Stimulated activated naive B cell treated with anti-CD40 and anti-IgM and Interleukin-4, amounts not matched to agents 10 μg/mL and 1 μg/mL and 100 μg/mL, for 72 hours (primary cell): ENCODE measurements around the gene MCMBP.
"Not testable (repeated sequence)": the region's sequence is repeated elsewhere in the genome, so short reads cannot be mapped to it uniquely, and the experiment has no call there.

Experiments
- ATAC-seq, 2 donors: fragments of 150-1000 bp; cut with Tn5 transposase; replicated peaks; 2 replicates each; pipeline ENCODE4 v1.10.0; 2021; ENCODE audit warnings: moderate library complexity in 1 of 2
- DNase-seq: peaks from one replicate; pipeline ENCODE4 v3.0.0; 2021
- H3K27ac Mint-ChIP-seq: one replicate; pipeline ENCODE4 v1.8.0; 2022; ENCODE audit warnings: mild to moderate bottlenecking, mixed read lengths
- H3K27me3 Mint-ChIP-seq, 2 donors: one replicate each; pipeline ENCODE4 v1.8.0; 2022; ENCODE audit warnings: mixed read lengths in 2 of 2
- H3K36me3 Mint-ChIP-seq, 2 donors: one replicate each; pipeline ENCODE4 v1.8.0; 2022; ENCODE audit warnings: mixed read lengths in 2 of 2, mild to moderate bottlenecking in 1 of 2
- H3K4me1 Mint-ChIP-seq, 2 donors: one replicate each; pipeline ENCODE4 v1.8.0; 2022; ENCODE audit warnings: mixed read lengths in 2 of 2, mild to moderate bottlenecking in 1 of 2
- H3K4me3 Mint-ChIP-seq, 2 donors: one replicate each; pipeline ENCODE4 v1.8.0; 2022; ENCODE audit warnings: mild to moderate bottlenecking in 2 of 2, mixed read lengths in 2 of 2, moderate library complexity in 1 of 2
- H3K9me3 Mint-ChIP-seq, 2 donors: one replicate each; pipeline ENCODE4 v1.8.0; 2022; ENCODE audit warnings: mixed read lengths in 2 of 2, mild to moderate bottlenecking in 1 of 2

Gene MCMBP

GRCh38 chr10:119872610-119872859, at the start of gene MCMBP:
TSS of gene MCMBP (minus strand) at chr10:119872843. CDS start at chr10:119872584, 259 bp downstream.
- DNase-seq (no peak), ATAC-seq (no peak)
- peak within 1 kb of the TSS; percentile 90 to 94 for H3K4me3 Mint-ChIP-seq
- H3K9me3 Mint-ChIP-seq: no peaks in the 10 kb centered on the region
- no peaks in the 10 kb centered on the region for H3K27me3 Mint-ChIP-seq
- peak within 1 kb of the TSS; percentile 97 for H3K27ac Mint-ChIP-seq
- peaks cover 0 to 9% of the 10 kb centered on the region in 2 donors for H3K36me3 Mint-ChIP-seq
- H3K4me1 Mint-ChIP-seq: peaks cover 13 to 40% of the 10 kb centered on the region in 2 donors

- Mint-ChIP-seq H3K27ac (peak overlapping the region; percentile 83), H3K9me3 (no peaks in the 10 kb centered on the region), H3K36me3 (peaks cover 26 to 35% of the 10 kb centered on the region in 2 donors), H3K4me3 (peak overlapping the region in 1 of 2 donors; percentile 56), H3K27me3 (no peaks in the 10 kb centered on the region), H3K4me1 (peaks cover 6 to 25% of the 10 kb centered on the region in 2 donors)
- ATAC-seq (peak; percentile 72 to 75), DNase-seq (no peak)
Observed at GRCh38 chr10:119919826-119920225, 47.2 kb upstream of the MCMBP start.

- H3K4me3 Mint-ChIP-seq: no peak overlapping the region
- no peaks in the 10 kb centered on the region for H3K9me3 Mint-ChIP-seq
- no peak overlapping the region for H3K27ac Mint-ChIP-seq
- DNase-seq: no peak
- H3K27me3 Mint-ChIP-seq: no peaks in the 10 kb centered on the region
- peaks cover 26 to 40% of the 10 kb centered on the region in 2 donors for H3K36me3 Mint-ChIP-seq
- H3K4me1 Mint-ChIP-seq: peaks cover 6 to 25% of the 10 kb centered on the region in 2 donors
- no peak for ATAC-seq
Observed at GRCh38 chr10:119919271-119919670, 46.6 kb upstream of the MCMBP start.

- no peak for ATAC-seq
- no peak overlapping the region for H3K27ac Mint-ChIP-seq
- peaks cover 8 to 29% of the 10 kb centered on the region in 2 donors for H3K4me1 Mint-ChIP-seq
- peaks cover 31 to 47% of the 10 kb centered on the region in 2 donors for H3K36me3 Mint-ChIP-seq
- H3K27me3 Mint-ChIP-seq: no peaks in the 10 kb centered on the region
- no peak overlapping the region for H3K4me3 Mint-ChIP-seq
- no peak for DNase-seq
- H3K9me3 Mint-ChIP-seq: no peaks in the 10 kb centered on the region
Observed at GRCh38 chr10:119917777-119918176, 45.1 kb upstream of the MCMBP start.

GRCh38 chr10:119910689-119911088, 38.0 kb upstream of the MCMBP start:
- Mint-ChIP-seq H3K27ac (no peak overlapping the region), H3K4me3 (no peak overlapping the region), H3K4me1 (peaks cover 1 to 7% of the 10 kb centered on the region in 2 donors), H3K27me3 (no peaks in the 10 kb centered on the region), H3K9me3 (no peaks in the 10 kb centered on the region), H3K36me3 (peaks cover 39 to 40% of the 10 kb centered on the region in 2 donors)
- ATAC-seq: no peak
- no peak for DNase-seq

- no peak overlapping the region for H3K4me3 Mint-ChIP-seq
- no peak for DNase-seq
- no peak overlapping the region for H3K27ac Mint-ChIP-seq
- no peak for ATAC-seq
- H3K27me3 Mint-ChIP-seq: no peaks in the 10 kb centered on the region
- H3K4me1 Mint-ChIP-seq: peaks cover 1 to 7% of the 10 kb centered on the region in 2 donors
- peaks cover 37 to 41% of the 10 kb centered on the region in 2 donors for H3K36me3 Mint-ChIP-seq
- H3K9me3 Mint-ChIP-seq: no peaks in the 10 kb centered on the region
Observed at GRCh38 chr10:119908166-119908565, 35.5 kb upstream of the MCMBP start.

- not testable (repeated sequence) for H3K4me1 Mint-ChIP-seq, ATAC-seq, H3K27me3 Mint-ChIP-seq, DNase-seq, H3K9me3 Mint-ChIP-seq, H3K4me3 Mint-ChIP-seq
- H3K36me3 Mint-ChIP-seq: peaks cover 36% of the 10 kb centered on the region in 2 donors
- H3K27ac Mint-ChIP-seq: peak overlapping the region; percentile 7
Observed at GRCh38 chr10:119907695-119908094, 35.1 kb upstream of the MCMBP start.

- H3K4me3 Mint-ChIP-seq: no peak overlapping the region
- H3K27ac Mint-ChIP-seq: no peak overlapping the region
- no peaks in the 10 kb centered on the region for H3K9me3 Mint-ChIP-seq
- ATAC-seq (no peak), DNase-seq (no peak)
- H3K27me3 Mint-ChIP-seq: no peaks in the 10 kb centered on the region
- peaks cover 27 to 31% of the 10 kb centered on the region in 2 donors for H3K36me3 Mint-ChIP-seq
- H3K4me1 Mint-ChIP-seq: peaks cover under 1% of the 10 kb centered on the region in 2 donors
Observed at GRCh38 chr10:119903946-119904666, 31.5 kb upstream of the MCMBP start.

GRCh38 chr10:119898577-119898976, 25.9 kb upstream of the MCMBP start:
- Mint-ChIP-seq H3K9me3 (no peaks in the 10 kb centered on the region), H3K4me1 (peaks cover 36 to 43% of the 10 kb centered on the region in 2 donors), H3K4me3 (no peak overlapping the region), H3K27ac (peak overlapping the region; percentile 39), H3K27me3 (no peaks in the 10 kb centered on the region), H3K36me3 (peaks cover 21 to 45% of the 10 kb centered on the region in 2 donors)
- ATAC-seq (no peak), DNase-seq (no peak)

GRCh38 chr10:119896937-119897770, 24.5 kb upstream of the MCMBP start:
- Mint-ChIP-seq H3K9me3 (no peaks in the 10 kb centered on the region), H3K4me3 (no peak overlapping the region), H3K36me3 (peaks cover 16 to 48% of the 10 kb centered on the region in 2 donors), H3K4me1 (peaks cover 39 to 49% of the 10 kb centered on the region in 2 donors), H3K27me3 (no peaks in the 10 kb centered on the region), H3K27ac (peak overlapping the region; percentile 59)
- ATAC-seq (no peak), DNase-seq (no peak)

- Mint-ChIP-seq H3K27ac (peak overlapping the region; percentile 80), H3K4me3 (no peak overlapping the region), H3K36me3 (peaks cover 16 to 46% of the 10 kb centered on the region in 2 donors), H3K27me3 (no peaks in the 10 kb centered on the region), H3K9me3 (no peaks in the 10 kb centered on the region), H3K4me1 (peaks cover 39 to 51% of the 10 kb centered on the region in 2 donors)
- no peak for DNase-seq
- no peak for ATAC-seq
Observed at GRCh38 chr10:119896061-119896655, 23.5 kb upstream of the MCMBP start.

- Mint-ChIP-seq H3K27ac (peak overlapping the region; percentile 53), H3K4me3 (peak overlapping the region; percentile 91 to 95), H3K9me3 (peaks cover 3% of the 10 kb centered on the region in 2 donors), H3K4me1 (peaks cover 37 to 49% of the 10 kb centered on the region in 2 donors), H3K27me3 (no peaks in the 10 kb centered on the region), H3K36me3 (peaks cover 12 to 41% of the 10 kb centered on the region in 2 donors)
- ATAC-seq (no peak), DNase-seq (no peak)
Observed at GRCh38 chr10:119893845-119894427, 21.3 kb upstream of the MCMBP start.

- H3K27me3 Mint-ChIP-seq: no peaks in the 10 kb centered on the region
- H3K4me1 Mint-ChIP-seq: peaks cover 34 to 47% of the 10 kb centered on the region in 2 donors
- peaks cover 7 to 33% of the 10 kb centered on the region in 2 donors for H3K36me3 Mint-ChIP-seq
- peak overlapping the region; percentile 91 to 95 for H3K4me3 Mint-ChIP-seq
- peaks cover 3% of the 10 kb centered on the region in 2 donors for H3K9me3 Mint-ChIP-seq
- DNase-seq: no peak
- ATAC-seq: no peak
- H3K27ac Mint-ChIP-seq: peak overlapping the region; percentile 97
Observed at GRCh38 chr10:119893074-119893473, 20.4 kb upstream of the MCMBP start.
